Fibroblast of mammary gland (primary cell): Measurements from ENCODE around the gene ATRAID.
A peak's percentile ranks its signal among the peaks of the same experiment; 100 is the strongest.

Experiments used
- DNase-seq: peaks from one replicate; pipeline ENCODE4 v3.0.0-alpha.2; 2010; ENCODE audit warnings: low read depth
- H3K4me3 ChIP-seq: 2 replicates; pipeline ENCODE4 v1.5.1; 2011; ENCODE audit warnings: low read depth, mild to moderate bottlenecking, low read length, moderate library complexity; ENCODE audit not compliant: control insufficient read depth
- CTCF ChIP-seq: conservative IDR thresholded peaks from 2 replicates; pipeline ENCODE4 v1.5.1; 2011; ENCODE audit warnings: low read depth, low read length, inconsistent platforms; ENCODE audit not compliant: control insufficient read depth, insufficient read depth

The ATRAID gene

GRCh38 chr2:27261241-27261925, 49.5 kb downstream of the ATRAID start:
- no peak for DNase-seq
- TF ChIP-seq CTCF = no peak
- no peak overlapping the region for H3K4me3 ChIP-seq

DNA sequence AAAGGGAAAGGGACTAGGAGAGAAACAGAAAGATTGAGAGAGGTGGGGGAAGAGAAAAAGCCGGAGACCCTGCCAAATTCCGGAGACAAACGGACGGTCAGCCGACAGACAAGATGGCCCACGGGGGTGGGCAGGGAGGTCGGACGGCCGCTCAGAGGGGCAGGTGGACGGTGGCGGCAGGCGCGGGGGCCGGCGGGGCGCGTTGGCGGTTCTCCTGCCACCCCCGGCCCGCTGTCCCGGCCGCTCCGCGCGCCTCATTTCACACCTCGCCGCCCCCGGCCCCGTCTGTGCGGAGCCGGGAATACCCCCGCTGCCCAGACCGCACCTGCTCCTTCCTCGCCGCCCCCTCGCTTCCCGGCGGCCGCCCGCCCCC, 50.1 kb downstream of the ATRAID start:
- TF ChIP-seq CTCF = no peak
- H3K4me3 ChIP-seq = no peak overlapping the region
- DNase-seq = no peak

DNA sequence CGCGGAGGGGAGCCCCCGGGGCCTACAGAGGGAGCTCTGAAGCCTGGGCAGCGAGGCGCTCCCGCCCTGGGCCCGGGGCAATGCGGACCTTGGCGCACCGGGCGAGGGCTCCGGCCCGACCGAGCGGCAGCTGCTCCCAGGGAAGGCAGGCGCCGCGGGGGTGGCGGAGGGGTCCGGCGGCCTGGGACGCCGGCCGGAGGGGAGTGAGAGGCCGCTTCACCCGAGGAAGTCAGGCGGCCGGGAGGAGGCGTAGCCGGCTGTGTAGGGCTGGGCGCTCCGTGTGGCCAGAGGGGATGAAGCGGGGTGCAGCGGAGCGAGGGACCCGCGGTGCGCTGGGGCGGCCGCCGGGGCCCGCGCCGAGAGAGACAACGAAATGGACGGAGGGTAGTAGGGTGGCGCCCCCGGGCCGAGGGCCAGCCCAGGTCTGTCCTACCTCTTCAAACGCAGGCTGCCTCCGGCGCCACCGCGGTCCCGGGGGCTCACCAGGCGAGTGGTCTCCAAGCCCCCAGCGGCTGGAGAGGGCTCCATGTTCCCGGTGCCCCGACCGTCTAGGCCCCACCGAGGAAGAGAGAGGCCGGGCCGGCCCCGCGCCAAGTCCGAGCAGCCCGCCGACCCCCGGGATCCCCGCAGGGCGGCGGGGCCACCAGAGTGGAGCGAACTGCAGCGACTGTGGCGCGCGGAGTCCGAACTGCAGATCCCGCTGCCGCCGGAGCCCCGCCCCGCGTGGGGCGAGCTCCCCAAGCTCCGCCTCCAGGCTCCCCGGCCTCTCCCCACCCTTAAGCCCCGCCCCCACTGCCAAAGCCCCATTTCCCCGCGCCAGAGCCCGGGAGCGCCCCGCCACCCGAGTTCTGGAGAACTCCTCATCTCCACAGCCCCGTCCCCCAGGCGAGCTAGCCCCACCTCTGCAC, 50.8 kb downstream of the ATRAID start, which contains the start of gene SLC30A3:
Gene SLC30A3, minus strand, starts transcription at position 669 of the 908 bp plus-strand sequence. Its CDS starts 141 bp downstream, at position 528.
- peak within 1 kb of the TSS; percentile 12 for H3K4me3 ChIP-seq
- no peak for TF ChIP-seq CTCF
- peak; percentile 27 for DNase-seq

DNA sequence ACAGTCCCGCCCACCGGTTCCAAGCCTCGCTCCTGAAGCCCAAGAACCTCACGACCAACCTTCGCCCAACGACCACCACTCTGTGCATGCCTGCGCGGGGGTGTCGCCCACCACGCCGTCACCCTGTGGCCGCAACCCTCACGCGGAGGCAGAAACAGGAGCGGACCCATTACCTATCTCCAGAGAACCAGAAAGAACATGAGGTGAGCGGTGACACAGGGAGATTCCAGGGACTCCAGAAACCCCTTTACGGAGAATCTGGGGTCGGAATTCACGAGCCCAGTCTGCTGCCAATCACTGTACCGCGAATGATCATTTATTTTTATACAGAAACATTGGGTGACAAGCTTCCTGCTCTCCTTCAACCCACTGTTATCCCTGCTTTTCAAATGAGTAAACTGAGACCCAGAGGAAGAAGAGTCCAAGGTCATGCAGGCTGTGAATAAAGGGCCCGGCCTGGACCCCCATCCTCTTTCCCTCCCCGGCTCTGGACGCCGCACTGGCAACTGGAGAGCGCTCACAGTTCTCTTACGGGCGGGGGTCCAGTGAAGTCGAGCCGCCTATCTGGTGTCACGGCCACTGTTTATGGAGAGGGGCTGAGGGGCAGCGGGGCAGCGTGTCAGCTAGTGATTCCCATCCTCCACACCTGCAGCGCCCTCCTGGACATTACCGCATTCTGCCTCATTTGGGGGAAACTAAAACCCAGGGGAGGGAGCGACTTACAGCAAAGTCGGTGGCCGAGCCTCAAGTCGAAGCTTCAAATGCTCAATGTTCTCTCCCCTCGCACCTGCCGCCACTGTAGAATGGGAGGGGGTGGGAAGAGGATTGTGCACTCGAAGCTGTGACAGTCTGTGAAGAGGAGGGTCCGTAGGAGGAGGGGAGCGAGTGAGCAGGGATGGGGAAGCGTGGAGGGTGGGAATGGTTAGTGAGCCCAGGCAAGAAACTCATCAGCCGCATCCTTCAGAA, 51.7 kb downstream of the ATRAID start:
- DNase-seq = no peak
- H3K4me3 ChIP-seq = peak overlapping the region; percentile 12
- no peak for TF ChIP-seq CTCF

DNA sequence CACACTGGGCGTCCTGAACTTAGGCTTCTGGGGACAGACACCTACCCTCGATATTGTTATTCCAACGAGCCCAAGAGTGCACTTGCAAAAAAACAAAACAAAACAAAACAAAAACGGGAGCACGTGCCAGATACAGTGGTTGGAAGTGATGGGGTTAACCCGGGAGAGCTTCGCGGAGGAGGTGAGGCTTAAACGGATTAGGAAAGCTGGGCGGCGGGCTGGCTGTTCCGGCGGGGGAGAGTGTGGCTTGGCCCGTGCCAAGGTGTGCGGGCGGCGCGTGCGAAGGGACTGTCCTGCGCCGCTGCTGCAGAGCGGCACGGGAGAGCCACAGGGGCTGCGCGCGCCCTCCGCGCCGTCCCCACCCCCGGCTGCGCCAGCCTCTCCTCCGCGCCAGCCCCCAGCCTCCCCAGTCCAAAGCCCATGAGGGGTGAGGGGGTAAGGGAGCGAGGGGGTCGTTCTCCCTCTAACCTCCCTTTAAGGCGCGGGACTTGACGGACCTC, 52.5 kb downstream of the ATRAID start:
- TF ChIP-seq CTCF = no peak
- DNase-seq = no peak
- no peak overlapping the region for H3K4me3 ChIP-seq
